Prostate gland (tissue), 2 donors: ENCODE data around the gene CRHBP.

Experiments
- POLR2A ChIP-seq: fragments of 450-650 bp; IDR thresholded peaks from one replicate; pipeline ENCODE4 v1.6.1; 2016; ENCODE audit warnings: antibody characterized with exemption, mild to moderate bottlenecking
- POLR2AphosphoS5 ChIP-seq: sonication (generic); formaldehyde crosslinking; IDR thresholded peaks from one replicate; pipeline ENCODE4 v1.6.1; 2017; ENCODE audit warnings: antibody characterized with exemption
- TF ChIP-seq, protein P1 (sequence below), 4 experiments: fragments of 200-600 bp in 2 of 4; fragments of 450-650 bp in 2 of 4; sonication (generic) in 2 of 4; IDR thresholded peaks; 1 replicate in 3 of 4; 2 replicates in 1 of 4; pipeline ENCODE4 v1.5.1; 2016 to 2019; ENCODE audit warnings: antibody characterized with exemption in 4 of 4, mild to moderate bottlenecking in 2 of 4, moderate library complexity in 2 of 4

- TF ChIP-seq, protein P1, sequence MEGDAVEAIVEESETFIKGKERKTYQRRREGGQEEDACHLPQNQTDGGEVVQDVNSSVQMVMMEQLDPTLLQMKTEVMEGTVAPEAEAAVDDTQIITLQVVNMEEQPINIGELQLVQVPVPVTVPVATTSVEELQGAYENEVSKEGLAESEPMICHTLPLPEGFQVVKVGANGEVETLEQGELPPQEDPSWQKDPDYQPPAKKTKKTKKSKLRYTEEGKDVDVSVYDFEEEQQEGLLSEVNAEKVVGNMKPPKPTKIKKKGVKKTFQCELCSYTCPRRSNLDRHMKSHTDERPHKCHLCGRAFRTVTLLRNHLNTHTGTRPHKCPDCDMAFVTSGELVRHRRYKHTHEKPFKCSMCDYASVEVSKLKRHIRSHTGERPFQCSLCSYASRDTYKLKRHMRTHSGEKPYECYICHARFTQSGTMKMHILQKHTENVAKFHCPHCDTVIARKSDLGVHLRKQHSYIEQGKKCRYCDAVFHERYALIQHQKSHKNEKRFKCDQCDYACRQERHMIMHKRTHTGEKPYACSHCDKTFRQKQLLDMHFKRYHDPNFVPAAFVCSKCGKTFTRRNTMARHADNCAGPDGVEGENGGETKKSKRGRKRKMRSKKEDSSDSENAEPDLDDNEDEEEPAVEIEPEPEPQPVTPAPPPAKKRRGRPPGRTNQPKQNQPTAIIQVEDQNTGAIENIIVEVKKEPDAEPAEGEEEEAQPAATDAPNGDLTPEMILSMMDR (IDR thresholded peaks at IDR 0.05) = no peak
- TF ChIP-seq POLR2A (no peak), POLR2AphosphoS5 (no peak)
These were observed 55.6 kb downstream of the CRHBP start for GRCh38 chr5:77008413-77008812.
